Measurements from ENCODE around the gene PLEKHA4. TPM values are rescaled to one million over a fixed set of nuclear protein-coding genes. Genes with fewer than 3 reads are reported as not detected.
"Not testable (repeated sequence)": the region's sequence is repeated elsewhere in the genome, so short reads cannot be mapped to it uniquely, and the experiment has no call there.

The PLEKHA4 gene
- total RNA-seq, 1 donor, result 1.3 TPM

GRCh38 chr19:48874303-48875135 lies 6.1 kb upstream of the PLEKHA4 start:
- Histone ChIP-seq H3K4me3 (ENCODE audit: low read length) (peak overlapping the region; percentile 84), H3K9me3 (ENCODE audit: low read depth, low read length) (no peaks in the 10 kb centered on the region)

GRCh38 chr19:48873476-48874302 lies 5.3 kb upstream of the PLEKHA4 start:
- peak overlapping the region; percentile 84 for H3K4me3 ChIP-seq (ENCODE audit: low read length)
- peaks cover 52% of the 10 kb centered on the region for H3K4me1 ChIP-seq (ENCODE audit: insufficient read depth, low read length)
- no peaks in the 10 kb centered on the region for H3K27me3 ChIP-seq (ENCODE audit: insufficient read depth, low read length)
- H3K9me3 ChIP-seq (ENCODE audit: low read depth, low read length), result no peaks in the 10 kb centered on the region

More at GRCh38 chr19:48874303-48875135, 6.1 kb upstream of the PLEKHA4 start:
- Histone ChIP-seq H3K27me3 (ENCODE audit: insufficient read depth, low read length) (no peaks in the 10 kb centered on the region), H3K4me1 (ENCODE audit: insufficient read depth, low read length) (peaks cover 53% of the 10 kb centered on the region)

- Histone ChIP-seq H3K9me3 (ENCODE audit: low read depth, low read length) (no peaks in the 10 kb centered on the region), H3K27me3 (ENCODE audit: insufficient read depth, low read length) (no peaks in the 10 kb centered on the region), H3K4me1 (ENCODE audit: insufficient read depth, low read length) (peaks cover 45% of the 10 kb centered on the region), H3K4me3 (ENCODE audit: low read length) (peak overlapping the region; percentile 84)
Measured at GRCh38 chr19:48872884-48873475, 4.6 kb upstream of the PLEKHA4 start.

- no peaks in the 10 kb centered on the region for H3K27me3 ChIP-seq (ENCODE audit: insufficient read depth, low read length)
- peak within 1 kb of the TSS; percentile 84 for H3K4me3 ChIP-seq (ENCODE audit: low read length)
- no peaks in the 10 kb centered on the region for H3K9me3 ChIP-seq (ENCODE audit: low read depth, low read length)
- peaks cover 40% of the 10 kb centered on the region for H3K4me1 ChIP-seq (ENCODE audit: insufficient read depth, low read length)
Measured at GRCh38 chr19:48872182-48872883, 3.9 kb upstream of the PLEKHA4 start, which contains the start of gene PPP1R15A. PPP1R15A (plus strand) TSS chr19:48872421; CDS start chr19:48873234, 813 bp downstream.

GRCh38 chr19:48871471-48872181 lies 3.2 kb upstream of the PLEKHA4 start:
- H3K4me3 ChIP-seq (ENCODE audit: low read length); H3K27me3 ChIP-seq (ENCODE audit: insufficient read depth, low read length); H3K9me3 ChIP-seq (ENCODE audit: low read depth, low read length): not testable (repeated sequence)
- peaks cover 40% of the 10 kb centered on the region for H3K4me1 ChIP-seq (ENCODE audit: insufficient read depth, low read length)

- peaks cover 24% of the 10 kb centered on the region for H3K4me1 ChIP-seq (ENCODE audit: insufficient read depth, low read length)
- H3K27me3 ChIP-seq (ENCODE audit: insufficient read depth, low read length), result no peaks in the 10 kb centered on the region
- no peaks in the 10 kb centered on the region for H3K9me3 ChIP-seq (ENCODE audit: low read depth, low read length)
- H3K4me3 ChIP-seq (ENCODE audit: low read length), result no peak overlapping the region
Measured at GRCh38 chr19:48870048-48870447, 1.6 kb upstream of the PLEKHA4 start.

GRCh38 chr19:48867746-48868113 lies 687 bp downstream of the PLEKHA4 start:
- Histone ChIP-seq H3K4me1 (ENCODE audit: insufficient read depth, low read length) (peaks cover 3% of the 10 kb centered on the region), H3K4me3 (ENCODE audit: low read length) (no peak overlapping the region), H3K27me3 (ENCODE audit: insufficient read depth, low read length) (no peaks in the 10 kb centered on the region), H3K9me3 (ENCODE audit: low read depth, low read length) (no peaks in the 10 kb centered on the region)

- Histone ChIP-seq H3K4me1 (ENCODE audit: insufficient read depth, low read length) (peaks cover 3% of the 10 kb centered on the region), H3K4me3 (ENCODE audit: low read length) (no peak overlapping the region)
Measured at GRCh38 chr19:48867123-48867745, 1.2 kb downstream of the PLEKHA4 start.

GRCh38 chr19:48866692-48867091 lies 1.7 kb downstream of the PLEKHA4 start:
- no peaks in the 10 kb centered on the region for H3K9me3 ChIP-seq (ENCODE audit: low read depth, low read length)
- peaks cover under 1% of the 10 kb centered on the region for H3K4me1 ChIP-seq (ENCODE audit: insufficient read depth, low read length)
- H3K27me3 ChIP-seq (ENCODE audit: insufficient read depth, low read length), result no peaks in the 10 kb centered on the region
- no peak overlapping the region for H3K4me3 ChIP-seq (ENCODE audit: low read length)

More at GRCh38 chr19:48867123-48867745, 1.2 kb downstream of the PLEKHA4 start:
- H3K9me3 ChIP-seq (ENCODE audit: low read depth, low read length), result no peaks in the 10 kb centered on the region
- no peaks in the 10 kb centered on the region for H3K27me3 ChIP-seq (ENCODE audit: insufficient read depth, low read length)

GRCh38 chr19:48862827-48863226 lies 5.6 kb downstream of the PLEKHA4 start:
- no peaks in the 10 kb centered on the region for H3K27me3 ChIP-seq (ENCODE audit: insufficient read depth, low read length)
- H3K9me3 ChIP-seq (ENCODE audit: low read depth, low read length), result no peaks in the 10 kb centered on the region
- H3K4me1 ChIP-seq (ENCODE audit: insufficient read depth, low read length), result peaks cover 9% of the 10 kb centered on the region
- no peak overlapping the region for H3K4me3 ChIP-seq (ENCODE audit: low read length)

GRCh38 chr19:48861313-48861712 lies 7.1 kb downstream of the PLEKHA4 start:
- no peaks in the 10 kb centered on the region for H3K27me3 ChIP-seq (ENCODE audit: insufficient read depth, low read length)
- peaks cover 9% of the 10 kb centered on the region for H3K4me1 ChIP-seq (ENCODE audit: insufficient read depth, low read length)
- no peak overlapping the region for H3K4me3 ChIP-seq (ENCODE audit: low read length)
- no peaks in the 10 kb centered on the region for H3K9me3 ChIP-seq (ENCODE audit: low read depth, low read length)

GRCh38 chr19:48859711-48860572 lies 8.5 kb downstream of the PLEKHA4 start:
- H3K9me3 ChIP-seq (ENCODE audit: low read depth, low read length), result no peaks in the 10 kb centered on the region
- peak overlapping the region; percentile 31 for H3K4me3 ChIP-seq (ENCODE audit: low read length)
- no peaks in the 10 kb centered on the region for H3K27me3 ChIP-seq (ENCODE audit: insufficient read depth, low read length)
- H3K4me1 ChIP-seq (ENCODE audit: insufficient read depth, low read length), result peaks cover 9% of the 10 kb centered on the region
